HepG2 (cell line): ENCODE measurements around the gene INSRR. TPM values are rescaled to one million over a fixed set of nuclear protein-coding genes. Genes with fewer than 3 reads are reported as not detected.

Source experiments
- HMGA1 ChIP-seq: sonication (generic); formaldehyde crosslinking; conservative IDR thresholded peaks from 2 replicates; pipeline ENCODE4 v1.4.0; 2020; ENCODE audit warnings: missing genetic modification reagents
- HNRNPL ChIP-seq: fragments of 200-400 bp; formaldehyde crosslinking; IDR thresholded peaks from 2 replicates; pipeline ENCODE4 v1.6.1; 2017; ENCODE audit warnings: mild to moderate bottlenecking, low read depth, low read length
- MBD4 ChIP-seq: IDR thresholded peaks from 2 replicates; pipeline ENCODE4 v1.6.1; 2012; ENCODE audit warnings: low read length, inconsistent platforms, borderline replicate concordance
- MEIS2 ChIP-seq: sonication (generic); formaldehyde crosslinking; IDR thresholded peaks from 2 replicates; pipeline ENCODE4 v1.9.0; 2021; ENCODE audit warnings: mild to moderate bottlenecking, missing genetic modification reagents
- NFE2L1 ChIP-seq: sonication (generic); formaldehyde crosslinking; IDR thresholded peaks from 2 replicates; pipeline ENCODE4 v1.4.0; 2020; ENCODE audit warnings: missing genetic modification reagents, mild to moderate bottlenecking, borderline replicate concordance
- PRDM15 ChIP-seq: sonication (generic); formaldehyde crosslinking; IDR thresholded peaks from 2 replicates; pipeline ENCODE4 v1.4.0; 2020; ENCODE audit warnings: missing genetic modification reagents
- SP5 ChIP-seq: IDR thresholded peaks from 2 replicates; pipeline ENCODE4 v1.6.1; 2016; ENCODE audit warnings: low read depth, borderline replicate concordance
- TCF12 ChIP-seq, 2 experiments: fragments of 450-650 bp in 1 of 2; sonication (generic) in 1 of 2; formaldehyde crosslinking in 1 of 2; IDR thresholded peaks; 2 replicates each; pipeline versions ENCODE4 v1.6.1 to v1.8.0; 2017 to 2022; ENCODE audit warnings: antibody characterized with exemption in 1 of 2, mild to moderate bottlenecking in 1 of 2, missing genetic modification reagents in 1 of 2, moderate library complexity in 1 of 2
- ZNF430 ChIP-seq: sonication (generic); formaldehyde crosslinking; IDR thresholded peaks from 2 replicates; pipeline ENCODE4 v1.9.0; 2021; ENCODE audit warnings: mild to moderate bottlenecking, missing genetic modification reagents
- ZNF446 ChIP-seq: sonication (generic); formaldehyde crosslinking; IDR thresholded peaks from 2 replicates; pipeline ENCODE4 v1.5.0; 2020; ENCODE audit warnings: mild to moderate bottlenecking, missing genetic modification reagents
- ZNF770 ChIP-seq: sonication (generic); formaldehyde crosslinking; IDR thresholded peaks from 2 replicates; pipeline ENCODE4 v1.5.0; 2020; ENCODE audit warnings: mild to moderate bottlenecking, missing genetic modification reagents
- polyA plus RNA-seq, 8 experiments: library from polyadenylated mRNA; depleted of rRNA in 3 of 8; stranded (reverse) in 7 of 8; unstranded in 1 of 8; fragments of >200 nt; fragmentation: Illumina TruSeq in 4 of 8; extraction: Trizol in 4 of 8; gene quantifications; 2 replicates each; pipeline versions ENCODE4 v1.2.1 to v1.2.3, GENCODE V29; 2011 to 2016; ENCODE audit warnings: low read depth in 4 of 8, missing spikeins in 1 of 8, mixed read lengths in 1 of 8; ENCODE audit not compliant: insufficient read depth in 1 of 8
- total RNA-seq, 5 experiments: library from RNA; depleted of rRNA; stranded (reverse); fragments of >200 nt; fragmentation: Illumina TruSeq; extraction: Trizol; gene quantifications; 2 replicates each; pipeline ENCODE4 v1.2.3, GENCODE V29; 2016; ENCODE audit warnings: low read depth in 1 of 5
- TF ChIP-seq, protein P1 (sequence below): sonication (generic); formaldehyde crosslinking; IDR thresholded peaks from 2 replicates; pipeline ENCODE4 v1.5.0; 2020; ENCODE audit warnings: missing genetic modification reagents
- TF ChIP-seq, protein P2 (sequence below): sonication (generic); formaldehyde crosslinking; IDR thresholded peaks from 2 replicates; pipeline ENCODE4 v1.4.0; 2020; ENCODE audit warnings: mild to moderate bottlenecking, missing genetic modification reagents

The INSRR gene
- total and polyA plus RNA-seq, 2 of the 13 experiments (the other 11 are each of a cell fraction or from before 2014, with no cell fraction given): not detected

DNA sequence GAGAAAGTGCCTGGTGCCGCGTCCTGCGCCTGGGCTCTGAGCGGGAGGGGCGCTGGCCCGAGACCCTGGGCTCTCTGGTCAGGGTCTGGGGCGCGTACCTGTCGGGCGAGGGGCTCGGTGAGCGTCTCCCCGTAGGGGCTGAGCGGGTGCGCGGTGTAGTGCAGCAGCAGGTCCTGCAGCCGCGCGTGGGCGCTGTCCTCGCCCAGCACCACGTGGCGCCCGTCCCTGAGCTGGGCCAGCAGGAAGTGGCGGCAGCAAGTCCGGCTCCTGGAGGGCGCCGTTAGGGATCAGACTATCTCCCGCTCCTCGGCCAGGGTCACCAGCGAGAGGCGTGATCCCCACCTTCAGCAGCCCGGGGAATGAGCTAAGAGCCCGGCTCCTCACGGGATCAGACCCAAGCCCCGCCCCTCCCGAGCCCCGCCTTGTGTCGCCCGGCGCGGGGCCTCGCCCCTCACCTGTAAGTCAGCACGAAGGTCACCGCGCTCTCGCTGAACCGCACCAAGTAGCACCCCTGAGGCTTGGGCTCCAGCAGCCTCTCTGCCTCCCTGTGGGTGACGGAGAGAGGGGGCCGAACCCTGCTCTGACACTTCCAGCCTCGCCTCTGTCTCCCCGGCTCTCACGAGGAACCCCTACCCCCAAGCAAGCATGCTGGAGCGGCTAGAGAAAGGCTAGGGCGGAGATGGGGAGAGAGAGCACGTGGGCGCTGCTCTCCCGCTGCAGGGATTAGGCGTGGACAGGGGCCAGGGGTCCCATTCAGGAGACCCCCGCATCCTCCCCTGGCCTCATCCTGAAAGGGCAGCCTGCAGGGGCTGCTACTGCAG lies 45.0 kb downstream of the INSRR start (continued):
- TF ChIP-seq MEIS2 (peak; percentile 74; the same call in 1 of the 2 replicates), ZNF770 (peak; percentile 70; the same call in 1 of the 2 replicates), SP5 (CRISPR knock-in tag) (no peak; the same call in 1 of the 2 replicates), ZNF446 (CRISPR knock-in tag) (peak; percentile 56; the same call in 1 of the 2 replicates), HNRNPL (0 out of 2 replicates have a peak, but pooled peaks have one; percentile 36), MBD4 (no peak), NFE2L1 (CRISPR knock-in tag) (peak; percentile 80; the same call in 1 of the 2 replicates), HMGA1 (CRISPR knock-in tag) (no peak), ZNF430 (CRISPR knock-in tag) (peak; percentile 94), PRDM15 (peak; percentile 67; the same call in 1 of the 2 replicates), TCF12 (IDR thresholded peaks at IDR 0.05) (no peak), TCF12 (CRISPR knock-in tag; IDR thresholded peaks at IDR 0.05) (no peak)
- TF ChIP-seq, protein P1, sequence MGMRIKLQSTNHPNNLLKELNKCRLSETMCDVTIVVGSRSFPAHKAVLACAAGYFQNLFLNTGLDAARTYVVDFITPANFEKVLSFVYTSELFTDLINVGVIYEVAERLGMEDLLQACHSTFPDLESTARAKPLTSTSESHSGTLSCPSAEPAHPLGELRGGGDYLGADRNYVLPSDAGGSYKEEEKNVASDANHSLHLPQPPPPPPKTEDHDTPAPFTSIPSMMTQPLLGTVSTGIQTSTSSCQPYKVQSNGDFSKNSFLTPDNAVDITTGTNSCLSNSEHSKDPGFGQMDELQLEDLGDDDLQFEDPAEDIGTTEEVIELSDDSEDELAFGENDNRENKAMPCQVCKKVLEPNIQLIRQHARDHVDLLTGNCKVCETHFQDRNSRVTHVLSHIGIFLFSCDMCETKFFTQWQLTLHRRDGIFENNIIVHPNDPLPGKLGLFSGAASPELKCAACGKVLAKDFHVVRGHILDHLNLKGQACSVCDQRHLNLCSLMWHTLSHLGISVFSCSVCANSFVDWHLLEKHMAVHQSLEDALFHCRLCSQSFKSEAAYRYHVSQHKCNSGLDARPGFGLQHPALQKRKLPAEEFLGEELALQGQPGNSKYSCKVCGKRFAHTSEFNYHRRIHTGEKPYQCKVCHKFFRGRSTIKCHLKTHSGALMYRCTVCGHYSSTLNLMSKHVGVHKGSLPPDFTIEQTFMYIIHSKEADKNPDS: no peak
- TF ChIP-seq, protein P2, sequence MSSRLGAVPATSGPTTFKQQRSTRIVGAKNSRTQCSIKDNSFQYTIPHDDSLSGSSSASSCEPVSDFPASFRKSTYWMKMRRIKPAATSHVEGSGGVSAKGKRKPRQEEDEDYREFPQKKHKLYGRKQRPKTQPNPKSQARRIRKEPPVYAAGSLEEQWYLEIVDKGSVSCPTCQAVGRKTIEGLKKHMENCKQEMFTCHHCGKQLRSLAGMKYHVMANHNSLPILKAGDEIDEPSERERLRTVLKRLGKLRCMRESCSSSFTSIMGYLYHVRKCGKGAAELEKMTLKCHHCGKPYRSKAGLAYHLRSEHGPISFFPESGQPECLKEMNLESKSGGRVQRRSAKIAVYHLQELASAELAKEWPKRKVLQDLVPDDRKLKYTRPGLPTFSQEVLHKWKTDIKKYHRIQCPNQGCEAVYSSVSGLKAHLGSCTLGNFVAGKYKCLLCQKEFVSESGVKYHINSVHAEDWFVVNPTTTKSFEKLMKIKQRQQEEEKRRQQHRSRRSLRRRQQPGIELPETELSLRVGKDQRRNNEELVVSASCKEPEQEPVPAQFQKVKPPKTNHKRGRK (CRISPR knock-in tag): no peak
